H1 (cell line): Measurements from ENCODE around the gene CKLF. TPM values are rescaled to one million over a fixed set of nuclear protein-coding genes. Genes with fewer than 3 reads are reported as not detected.

Source experiments
- CTCF ChIA-PET: fragments of 300-600 bp; sonication (Branson Sonifier 250); formaldehyde crosslinking; loops from one replicate; lab custom pipeline; 2021; ENCODE audit not compliant: partially characterized antibody; lab: Charles Lee
- POLR2A ChIA-PET: fragments of 300-600 bp; sonication (Branson Sonifier 250); formaldehyde crosslinking; loops from one replicate; lab custom pipeline; 2021; ENCODE audit warnings: inconsistent platforms; ENCODE audit not compliant: partially characterized antibody; lab: Charles Lee
- DNase-seq, 2 experiments: peaks; one replicate each; pipeline versions ENCODE4 v3.0.0 to v3.0.0-alpha.2; 2010 to 2022; ENCODE audit warnings: low spot score in 2 of 2, low read depth in 1 of 2, mixed read lengths in 1 of 2
- FAIRE-seq: peaks from 2 replicates; lab custom pipeline; 2011; peaks lifted over from hg19 to GRCh38; lab: Jason Lieb, UNC
- H2AFZ ChIP-seq: 2 replicates; pipeline ENCODE4 v1.8.1; 2012; ENCODE audit warnings: low read length, inconsistent platforms
- H2AK5ac ChIP-seq: 2 replicates; pipeline ENCODE4 v1.6.1; 2013; ENCODE audit warnings: low read depth, low read length
- H2BK120ac ChIP-seq: replicated peaks from 2 replicates; pipeline ENCODE3; 2013; ENCODE audit warnings: low read depth, low read length, inconsistent platforms
- H2BK12ac ChIP-seq: 2 replicates; pipeline ENCODE4 v1.6.1; 2013; ENCODE audit warnings: low read depth, low read length
- H2BK15ac ChIP-seq: 2 replicates; pipeline ENCODE4 v1.6.1; 2013; ENCODE audit warnings: low read length
- H2BK20ac ChIP-seq: 2 replicates; pipeline ENCODE4 v1.6.1; 2013; ENCODE audit warnings: low read length
- H2BK5ac ChIP-seq: 2 replicates; pipeline ENCODE4 v1.6.1; 2013; ENCODE audit warnings: low read depth, low read length
- H3K14ac ChIP-seq: 2 replicates; pipeline ENCODE4 v1.6.1; 2013; ENCODE audit warnings: inconsistent platforms; ENCODE audit not compliant: insufficient read length
- H3K18ac ChIP-seq: 2 replicates; pipeline ENCODE4 v1.6.1; 2013; ENCODE audit warnings: low read length; ENCODE audit errors: extremely low read depth
- H3K23ac ChIP-seq: 2 replicates; pipeline ENCODE4 v1.6.1; 2013; ENCODE audit warnings: inconsistent platforms; ENCODE audit not compliant: insufficient read length
- H3K23me2 ChIP-seq: 2 replicates; pipeline ENCODE4 v1.6.1; 2013; ENCODE audit warnings: low read depth, low read length
- H3K27ac ChIP-seq: 2 replicates; pipeline ENCODE4 v1.6.1; 2011; ENCODE audit warnings: low read depth, low read length, inconsistent platforms
- H3K27me3 ChIP-seq, 4 experiments: replicated peaks in 1 of 4; 1 replicate in 1 of 4; 2 replicates in 3 of 4; pipeline versions ENCODE4 v1.6.1 to v1.8.1; 2011 to 2013; ENCODE audit warnings: low read length in 3 of 4, mild to moderate bottlenecking in 3 of 4, inconsistent platforms in 2 of 4, mixed read lengths in 2 of 4, moderate library complexity in 1 of 4; ENCODE audit not compliant: control insufficient read depth in 3 of 4, insufficient read depth in 3 of 4; ENCODE audit errors: extremely low read depth in 1 of 4
- H3K36me3 ChIP-seq, 4 experiments: 2 replicates each; pipeline versions ENCODE4 v1.6.1 to v1.8.1; 2011 to 2013; ENCODE audit warnings: mild to moderate bottlenecking in 4 of 4, low read length in 3 of 4, moderate library complexity in 2 of 4, control low read depth in 1 of 4, inconsistent platforms in 1 of 4; ENCODE audit not compliant: insufficient read depth in 4 of 4, control insufficient read depth in 2 of 4
- H3K4ac ChIP-seq: replicated peaks from 2 replicates; pipeline ENCODE3; 2013; ENCODE audit warnings: low read length, low read depth, mixed read lengths, inconsistent platforms; ENCODE audit not compliant: insufficient read length
- H3K4me1 ChIP-seq, 4 experiments: replicated peaks in 1 of 4; 1 replicate in 1 of 4; 2 replicates in 3 of 4; pipeline versions ENCODE4 v1.6.1 to v1.8.1; 2011 to 2013; ENCODE audit warnings: low read length in 3 of 4, inconsistent platforms in 2 of 4, mixed read lengths in 1 of 4; ENCODE audit not compliant: insufficient read depth in 4 of 4, control insufficient read depth in 3 of 4
- H3K4me2 ChIP-seq, 2 experiments: 2 replicates each; pipeline versions ENCODE4 v1.6.1 to v1.8.1; 2011 to 2013; ENCODE audit warnings: low read depth in 2 of 2, low read length in 2 of 2, control low read depth in 1 of 2, inconsistent platforms in 1 of 2, mild to moderate bottlenecking in 1 of 2; ENCODE audit not compliant: insufficient read depth in 1 of 2
- H3K4me3 ChIP-seq, 4 experiments: fragments of 200-600, 300-600 bp in 1 of 4; sonication (generic), shearing (Covaris generic), sonication (Bioruptor Twin) in 1 of 4; 2 replicates each; pipeline versions ENCODE4 v1.5.1 to v1.8.1; 2011 to 2016; ENCODE audit warnings: low read length in 4 of 4, low read depth in 3 of 4, control low read depth in 2 of 4, inconsistent platforms in 2 of 4, mild to moderate bottlenecking in 2 of 4, mixed read lengths in 1 of 4, moderate library complexity in 1 of 4; ENCODE audit not compliant: insufficient read depth in 2 of 4; ENCODE audit errors: extremely low read depth in 1 of 4
- H3K56ac ChIP-seq: replicated peaks from 2 replicates; pipeline ENCODE3; 2013; ENCODE audit warnings: low read depth, mild to moderate bottlenecking, mixed read lengths, low read length, inconsistent platforms; ENCODE audit not compliant: insufficient read length
- H3K79me1 ChIP-seq: 2 replicates; pipeline ENCODE4 v1.6.1; 2013; ENCODE audit warnings: low read depth, low read length, control low read depth
- H3K79me2 ChIP-seq, 2 experiments: 2 replicates each; pipeline versions ENCODE4 v1.6.1 to v1.8.1; 2012 to 2013; ENCODE audit warnings: low read length in 2 of 2, mild to moderate bottlenecking in 2 of 2, inconsistent platforms in 1 of 2; ENCODE audit not compliant: insufficient read depth in 2 of 2, control insufficient read depth in 1 of 2
- H3K9ac ChIP-seq, 4 experiments: replicated peaks in 1 of 4; 1 replicate in 1 of 4; 2 replicates in 3 of 4; pipeline versions ENCODE4 v1.6.1 to v1.8.1; 2011 to 2013; ENCODE audit warnings: low read depth in 3 of 4, low read length in 3 of 4, control low read depth in 2 of 4, mild to moderate bottlenecking in 2 of 4, moderate library complexity in 2 of 4, inconsistent platforms in 1 of 4; ENCODE audit errors: extremely low read depth in 1 of 4
- H3K9me3 ChIP-seq, 2 experiments: 2 replicates each; pipeline versions ENCODE4 v1.6.1 to v1.8.1; 2012 to 2013; ENCODE audit warnings: mild to moderate bottlenecking in 2 of 2, moderate library complexity in 2 of 2, control low read depth in 1 of 2, inconsistent platforms in 1 of 2, low read depth in 1 of 2, low read length in 1 of 2, mixed read lengths in 1 of 2; ENCODE audit not compliant: insufficient read depth in 2 of 2
- H4K20me1 ChIP-seq, 2 experiments: replicated peaks in 1 of 2; 2 replicates each; pipeline versions ENCODE3 to v1.8.1; 2011 to 2013; ENCODE audit warnings: inconsistent platforms in 2 of 2, low read length in 2 of 2, mild to moderate bottlenecking in 1 of 2; ENCODE audit not compliant: insufficient read depth in 2 of 2, control insufficient read depth in 1 of 2
- H4K5ac ChIP-seq: 2 replicates; pipeline ENCODE4 v1.6.1; 2013; ENCODE audit warnings: low read length, low read depth, mixed read lengths, inconsistent platforms; ENCODE audit not compliant: insufficient read length
- H4K8ac ChIP-seq: 2 replicates; pipeline ENCODE4 v1.8.0; 2013; ENCODE audit warnings: mild to moderate bottlenecking, moderate library complexity, low read length, inconsistent platforms; ENCODE audit not compliant: insufficient read depth; ENCODE audit errors: extremely low read depth
- H4K91ac ChIP-seq: replicated peaks from 2 replicates; pipeline ENCODE3; 2013; ENCODE audit warnings: low read length, mixed read lengths, inconsistent platforms; ENCODE audit not compliant: insufficient read length
- CEBPB ChIP-seq: IDR thresholded peaks from 2 replicates; pipeline ENCODE4 v1.6.1; 2012; ENCODE audit warnings: low read depth, low read length
- EZH2 ChIP-seq: fragments of 200-600 bp; sonication (generic); IDR thresholded peaks from 2 replicates; pipeline ENCODE4 v1.7.1; 2012; ENCODE audit warnings: low read depth, mild to moderate bottlenecking, moderate library complexity, low read length, inconsistent platforms; ENCODE audit not compliant: severe bottlenecking
- KDM4A ChIP-seq: IDR thresholded peaks from one replicate; pipeline ENCODE4 v1.7.1; 2012; ENCODE audit warnings: low read depth, mild to moderate bottlenecking, moderate library complexity, low read length, inconsistent platforms; ENCODE audit not compliant: severe bottlenecking
- KDM5A ChIP-seq: fragments of 200-600 bp; IDR thresholded peaks from 2 replicates; pipeline ENCODE4 v1.7.1; 2012; ENCODE audit warnings: mild to moderate bottlenecking, low read length, inconsistent platforms, mixed read lengths
- MAFK ChIP-seq: IDR thresholded peaks from 2 replicates; pipeline ENCODE4 v1.6.1; 2012; ENCODE audit warnings: low read depth, mild to moderate bottlenecking, improper control_type of control experiment, low read length
- NANOG ChIP-seq: IDR thresholded peaks from 2 replicates; pipeline ENCODE4 v1.6.1; 2011; ENCODE audit warnings: low read length, low read depth, mild to moderate bottlenecking, inconsistent platforms; ENCODE audit not compliant: insufficient read depth, poor library complexity, severe bottlenecking
- POU5F1 ChIP-seq: IDR thresholded peaks from 2 replicates; pipeline ENCODE4 v1.6.1; 2011; ENCODE audit warnings: low read depth, mild to moderate bottlenecking, low read length, moderate library complexity
- SAP30 ChIP-seq: fragments of 300-600 bp; sonication (generic); IDR thresholded peaks from 2 replicates; pipeline ENCODE4 v1.7.1; 2012; ENCODE audit warnings: low read length, moderate library complexity, mild to moderate bottlenecking, inconsistent platforms; ENCODE audit not compliant: insufficient read depth, insufficient replicate concordance
- SIN3A ChIP-seq, 2 experiments: IDR thresholded peaks in 1 of 2; conservative IDR thresholded peaks in 1 of 2; 2 replicates each; pipeline ENCODE4 v1.6.1; 2011 to 2012; ENCODE audit warnings: low read length in 2 of 2, improper control_type of control experiment in 1 of 2, low read depth in 1 of 2, mild to moderate bottlenecking in 1 of 2
- SIX5 ChIP-seq: IDR thresholded peaks from 2 replicates; pipeline ENCODE4 v1.6.1; 2011; ENCODE audit warnings: mild to moderate bottlenecking, low read depth, low read length
- SP1 ChIP-seq: IDR thresholded peaks from 2 replicates; pipeline ENCODE4 v1.6.1; 2011; ENCODE audit warnings: low read depth, low read length
- TEAD4 ChIP-seq: IDR thresholded peaks from 2 replicates; pipeline ENCODE4 v1.6.1; 2012; ENCODE audit warnings: low read depth, low read length, inconsistent platforms, mixed read lengths
- YY1 ChIP-seq: IDR thresholded peaks from 2 replicates; pipeline ENCODE4 v1.6.1; 2011; ENCODE audit warnings: low read depth, mild to moderate bottlenecking, low read length
- ZNF274 ChIP-seq: IDR thresholded peaks from 2 replicates; pipeline ENCODE4 v1.7.0; 2012; ENCODE audit warnings: low read length, borderline replicate concordance; ENCODE audit errors: extremely low read depth
- WGBS, 2 experiments: shearing (Covaris generic) in 1 of 2; methylation state at CpG; one replicate each; pipeline versions ENCODE4 v1.1.6 to v1.1.7; 2013 to 2015; ENCODE audit warnings: low lambda C conversion rate in 2 of 2, mixed read lengths in 2 of 2, inconsistent platforms in 1 of 2, low coverage in 1 of 2, missing lambda C conversion rate in 1 of 2; ENCODE audit not compliant: insufficient replicate concordance in 2 of 2, insufficient coverage in 1 of 2, insufficient read length in 1 of 2; ENCODE audit errors: extremely low coverage in 1 of 2, missing lambda C conversion rate in 1 of 2; 5-methylcytosine and 5-hydroxymethylcytosine counted together
- polyA plus RNA-seq, 7 experiments: library from polyadenylated mRNA; depleted of rRNA in 3 of 7; stranded (reverse) in 5 of 7; unstranded in 2 of 7; fragments of >200 nt in 5 of 7; fragments of 200-250 nt in 2 of 7; gene quantifications; 1 replicate in 5 of 7; 2 replicates in 1 of 7; 4 replicates in 1 of 7; pipeline versions ENCODE4 v1.2.1 to v1.2.3, GENCODE V29; 2011 to 2013; ENCODE audit warnings: missing spikeins in 2 of 7, mixed read lengths in 2 of 7
- total RNA-seq: library from RNA; stranded (reverse); fragmentation: NEBNext Ultra II Directional; extraction: Animal tissue kit (Norgen Biotek cat#: 25700); gene quantifications from 2 replicates; pipeline ENCODE4 v1.2.1, GENCODE V29; 2021

Gene CKLF
- total and polyA plus RNA-seq, 2 of the 8 experiments (the other 6 are each of a cell fraction or from before 2014, with no cell fraction given) = 21.1 to 63.5 TPM

DNA sequence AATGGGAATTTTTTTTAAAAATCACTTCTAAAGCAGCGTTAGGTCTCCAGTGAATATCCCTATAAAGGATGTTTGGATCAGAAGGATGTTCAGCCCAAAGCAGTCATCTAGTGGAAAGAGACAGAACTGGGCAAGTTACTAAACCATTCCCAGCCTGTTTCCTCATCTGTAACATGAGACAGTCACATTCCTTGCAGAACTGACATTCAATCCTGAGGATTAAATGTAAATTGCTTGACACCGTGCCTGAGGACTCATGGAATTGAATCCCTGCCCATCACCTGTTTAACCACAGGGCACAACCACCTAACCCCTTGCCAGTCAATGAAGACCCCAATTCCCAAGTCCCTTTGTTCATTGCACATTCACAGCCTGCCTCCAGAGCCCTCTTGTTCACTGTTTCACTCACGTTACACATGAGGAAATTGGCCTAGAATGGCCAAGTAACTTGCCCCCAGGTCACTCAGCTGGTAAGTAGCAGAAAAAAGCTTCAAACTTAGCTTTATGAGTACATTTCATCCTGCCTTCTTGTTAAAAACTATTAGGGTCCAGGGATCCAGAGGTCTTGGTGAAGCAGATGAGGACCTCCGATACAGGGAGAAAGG is 28.3 kb downstream of the CKLF start:
- Histone ChIP-seq H3K9ac (no peak overlapping the region), H2BK5ac (no peak overlapping the region), H3K27ac (no peak overlapping the region), H3K27me3 (peaks cover 19 to 30% (median 27%) of the 10 kb centered on the region in 4 experiments), H3K4me1 (peaks cover 0 to 11% (median 10%) of the 10 kb centered on the region in 4 experiments), H2AFZ (no peak overlapping the region), H3K18ac (no peak overlapping the region), H2BK15ac (no peak overlapping the region), H2BK120ac (no peak overlapping the region), H2BK12ac (no peak overlapping the region), H3K14ac (no peak overlapping the region), H4K91ac (no peak overlapping the region), H4K20me1 (no peaks in the 10 kb centered on the region), H3K79me1 (no peaks in the 10 kb centered on the region), H2BK20ac (no peak overlapping the region), H3K4me2 (peak overlapping the region; percentile 20 to 23; a peak in 1 of 4 replicates), H3K56ac (no peak overlapping the region), H3K23me2 (peaks cover 4% of the 10 kb centered on the region), H3K79me2 (no peaks in the 10 kb centered on the region), H4K8ac (no peak overlapping the region), H4K5ac (no peak overlapping the region), H3K23ac (no peak overlapping the region), H3K9me3 (no peaks in the 10 kb centered on the region), H3K4me3 (no peak overlapping the region; a peak in 1 of 8 replicates), H2AK5ac (no peak overlapping the region), H3K4ac (no peak overlapping the region), H3K36me3 (no peaks in the 10 kb centered on the region)
- ChIA-PET CTCF (interaction anchor here (0.7 to 4.7 kb wide), 14 partner anchors 9 to 239 kb away, joined by 3 to 30 read pairs (median 4); no protein-coding TSS in a partner anchor), POLR2A (no interaction called here)
- DNase-seq (no peak), FAIRE-seq (no peak)
- 62% methylated on average over 4 of the region's 4 CpGs; no CpG with 5 or more reads in 1 of the 2 experiments for WGBS, 2 experiments
- TF ChIP-seq MAFK (no peak), EZH2 (no peak), KDM5A (no peak), SAP30 (no peak), SIN3A (conservative IDR thresholded peaks at IDR 0.05 in 1 of 2, IDR thresholded peaks at IDR 0.05 in 1 of 2; ENCODE audit: low read depth in 1 of 2, low read length in 2 of 2) (no peak), YY1 (no peak), TEAD4 (peak; percentile 82), NANOG (no peak), SIX5 (no peak), KDM4A (no peak), ZNF274 (no peak), SP1 (no peak), POU5F1 (no peak), CEBPB (peak; percentile 57)
